Tibial nerve (tissue), 3 donors: ENCODE data around the gene HS3ST6.

Experiments used
- CTCF ChIP-seq, 5 experiments: fragments of 200-600 bp in 3 of 5; fragments of 450-650 bp in 2 of 5; sonication (generic) in 3 of 5; IDR thresholded peaks; one replicate each; pipeline ENCODE4 v1.5.1; 2016 to 2019; ENCODE audit warnings: antibody characterized with exemption in 5 of 5, mild to moderate bottlenecking in 3 of 5, moderate library complexity in 2 of 5
- POLR2A ChIP-seq, 2 donors: fragments of 450-650 bp; IDR thresholded peaks; one replicate each; pipeline ENCODE4 v1.6.1; 2017; ENCODE audit warnings: antibody characterized with exemption in 2 of 2, mild to moderate bottlenecking in 2 of 2, moderate library complexity in 2 of 2

- TF ChIP-seq CTCF (IDR thresholded peaks at IDR 0.05) = peak in 2 of 5 experiments; percentile 33 to 55
- peak; percentile 85 to 95 for TF ChIP-seq POLR2A (IDR thresholded peaks at IDR 0.05)
Measured at GRCh38 chr16:1964506-1965395, 46.5 kb upstream of the HS3ST6 start, which contains the start of gene RPS2.
